ENCODE results near the gene WNT3A. TPM values are rescaled to one million over a fixed set of nuclear protein-coding genes. Genes with fewer than 3 reads are reported as not detected.
A peak's percentile ranks its signal among the peaks of the same experiment; 100 is the strongest.
"Not testable (repeated sequence)": the region's sequence is repeated elsewhere in the genome, so short reads cannot be mapped to it uniquely, and the experiment has no call there.

WNT3A gene
- total and polyA plus RNA-seq, 10 donors = not detected

- Histone ChIP-seq H3K27ac (no peak overlapping the region), H3K4me3 (no peak overlapping the region), H3K27me3 (replicated peaks in 1 of 7) (peaks cover 0 to 32% (median 5%) of the 10 kb centered on the region in 7 donors), H3K9me3 (no peaks in the 10 kb centered on the region), H3K36me3 (no peaks in the 10 kb centered on the region), H3K4me1 (no peaks in the 10 kb centered on the region)
- WGBS, 5 donors = 37 to 43% (median 38%) methylated on average over 4 of the region's 4 CpGs
- no peak for DNase-seq
- TF ChIP-seq POLR2A (IDR thresholded peaks at IDR 0.05) = no peak
- no peak for TF ChIP-seq POLR2AphosphoS5 (IDR thresholded peaks at IDR 0.05)
- TF ChIP-seq CTCF (IDR thresholded peaks at IDR 0.05 in 8 of 11, conservative IDR thresholded peaks at IDR 0.05 in 3 of 11) = no peak
- intact Hi-C loops (cut with DNase I; ENCODE audit: low total_unique reads) = no loop called here
Observed at GRCh38 chr1:227961651-227962466, 44.9 kb upstream of the WNT3A start.

GRCh38 chr1:227966733-227967132 is 40.1 kb upstream of the WNT3A start:
- 75 to 94% (median 90%) methylated on average over 2 of the region's 2 CpGs for WGBS, 5 donors
- H3K4me3 ChIP-seq; intact Hi-C loops (cut with DNase I; ENCODE audit: low total_unique reads); H3K4me1 ChIP-seq; H3K36me3 ChIP-seq; H3K27ac ChIP-seq; DNase-seq; H3K9me3 ChIP-seq; H3K27me3 ChIP-seq (replicated peaks in 1 of 7): not testable (repeated sequence)

GRCh38 chr1:227967815-227968214 is 39.0 kb upstream of the WNT3A start:
- H3K27me3 ChIP-seq (replicated peaks in 1 of 7); intact Hi-C loops (cut with DNase I; ENCODE audit: low total_unique reads); H3K9me3 ChIP-seq; H3K4me1 ChIP-seq; H3K27ac ChIP-seq; H3K36me3 ChIP-seq; DNase-seq; H3K4me3 ChIP-seq: not testable (repeated sequence)
- 83 to 94% (median 89%) methylated on average over 3 to 5 of the region's 5 CpGs for WGBS, 5 donors

- H3K9me3 ChIP-seq; H3K27me3 ChIP-seq (replicated peaks in 1 of 7); H3K4me1 ChIP-seq; H3K36me3 ChIP-seq; intact Hi-C loops (cut with DNase I; ENCODE audit: low total_unique reads); H3K27ac ChIP-seq; H3K4me3 ChIP-seq: not testable (repeated sequence)
- peak; percentile 49 for DNase-seq
- WGBS, 5 donors = 89 to 93% (median 91%) methylated on average over 33 to 36 of the region's 36 CpGs
Observed at GRCh38 chr1:227970076-227970995, 36.5 kb upstream of the WNT3A start.

GRCh38 chr1:227971216-227971615 is 35.6 kb upstream of the WNT3A start:
- H3K27ac ChIP-seq; H3K4me1 ChIP-seq; H3K27me3 ChIP-seq (replicated peaks in 1 of 7); intact Hi-C loops (cut with DNase I; ENCODE audit: low total_unique reads); H3K36me3 ChIP-seq; H3K4me3 ChIP-seq; H3K9me3 ChIP-seq: not testable (repeated sequence)
- peak; percentile 47 for DNase-seq
- WGBS, 5 donors = 90 to 99% (median 96%) methylated on average over 6 to 12 of the region's 17 CpGs

GRCh38 chr1:227971643-227972282 is 35.0 kb upstream of the WNT3A start:
- WGBS, 5 donors = 82 to 90% (median 89%) methylated on average over 13 to 25 of the region's 27 CpGs
- H3K4me3 ChIP-seq; H3K4me1 ChIP-seq; intact Hi-C loops (cut with DNase I; ENCODE audit: low total_unique reads); H3K27ac ChIP-seq; H3K9me3 ChIP-seq; H3K27me3 ChIP-seq (replicated peaks in 1 of 7); H3K36me3 ChIP-seq; DNase-seq: not testable (repeated sequence)

GRCh38 chr1:227972283-227972679 is 34.5 kb upstream of the WNT3A start:
- intact Hi-C loops (cut with DNase I; ENCODE audit: low total_unique reads); DNase-seq: not testable (repeated sequence)
- WGBS, 5 donors = 79 to 92% (median 90%) methylated on average over 7 to 16 of the region's 19 CpGs

More at GRCh38 chr1:227972283-227972679, 34.5 kb upstream of the WNT3A start:
- H3K9me3 ChIP-seq; H3K27ac ChIP-seq; H3K4me3 ChIP-seq; H3K27me3 ChIP-seq (replicated peaks in 1 of 7); H3K4me1 ChIP-seq; H3K36me3 ChIP-seq: not testable (repeated sequence)

All from spleen (tissue), 11 donors.